HepG2 (cell line): ENCODE measurements around the gene TUBE1. TPM values are rescaled to one million over a fixed set of nuclear protein-coding genes. Genes with fewer than 3 reads are reported as not detected.

ENCODE experiments used
- FOSL1 ChIP-seq: sonication (generic); formaldehyde crosslinking; IDR thresholded peaks from 2 replicates; pipeline ENCODE4 v1.9.0; 2021; ENCODE audit warnings: missing genetic modification reagents, borderline replicate concordance
- RBFOX2 ChIP-seq: fragments of 200-400 bp; formaldehyde crosslinking; IDR thresholded peaks from 2 replicates; pipeline ENCODE4 v1.6.1; 2017; ENCODE audit warnings: low read depth, mild to moderate bottlenecking, low read length
- SOX13 ChIP-seq, 3 experiments: fragments of 450-650 bp in 1 of 3; sonication (generic) in 1 of 3; formaldehyde crosslinking in 1 of 3; IDR thresholded peaks in 2 of 3; conservative IDR thresholded peaks in 1 of 3; 2 replicates each; pipeline versions ENCODE4 v1.5.0 to v1.6.1; 2016 to 2020; ENCODE audit warnings: antibody characterized with exemption in 1 of 3, mild to moderate bottlenecking in 1 of 3, missing compliant biosample characterization in 1 of 3, missing genetic modification reagents in 1 of 3, moderate library complexity in 1 of 3
- ZFY ChIP-seq: sonication (generic); formaldehyde crosslinking; IDR thresholded peaks from 2 replicates; pipeline ENCODE4 v1.4.0; 2020; ENCODE audit warnings: missing genetic modification reagents
- ZNF670 ChIP-seq: sonication (generic); formaldehyde crosslinking; IDR thresholded peaks from 2 replicates; pipeline ENCODE4 v1.8.0; 2022; ENCODE audit warnings: mild to moderate bottlenecking, missing genetic modification reagents, borderline replicate concordance
- polyA plus RNA-seq, 8 experiments: library from polyadenylated mRNA; depleted of rRNA in 3 of 8; stranded (reverse) in 7 of 8; unstranded in 1 of 8; fragments of >200 nt; fragmentation: Illumina TruSeq in 4 of 8; extraction: Trizol in 4 of 8; gene quantifications; 2 replicates each; pipeline versions ENCODE4 v1.2.1 to v1.2.3, GENCODE V29; 2011 to 2016; ENCODE audit warnings: low read depth in 4 of 8, missing spikeins in 1 of 8, mixed read lengths in 1 of 8; ENCODE audit not compliant: insufficient read depth in 1 of 8
- total RNA-seq, 5 experiments: library from RNA; depleted of rRNA; stranded (reverse); fragments of >200 nt; fragmentation: Illumina TruSeq; extraction: Trizol; gene quantifications; 2 replicates each; pipeline ENCODE4 v1.2.3, GENCODE V29; 2016; ENCODE audit warnings: low read depth in 1 of 5
- TF ChIP-seq, protein P1 (sequence below), 2 experiments: fragments of 450-650 bp in 1 of 2; sonication (generic) in 1 of 2; formaldehyde crosslinking in 1 of 2; IDR thresholded peaks; 2 replicates each; pipeline versions ENCODE4 v1.6.1 to v1.8.0; 2016 to 2022; ENCODE audit warnings: antibody characterized with exemption in 1 of 2, mild to moderate bottlenecking in 1 of 2, missing genetic modification reagents in 1 of 2
- TF ChIP-seq, protein P2 (sequence below): sonication (generic); formaldehyde crosslinking; IDR thresholded peaks from 2 replicates; pipeline ENCODE4 v1.8.1; 2022; ENCODE audit warnings: mild to moderate bottlenecking, missing genetic modification reagents
- TF ChIP-seq, protein P3 (sequence below): sonication (generic); formaldehyde crosslinking; IDR thresholded peaks from 2 replicates; pipeline ENCODE4 v1.4.0; 2020; ENCODE audit warnings: mild to moderate bottlenecking, low read depth, missing genetic modification reagents
- TF ChIP-seq, protein P4 (sequence below): sonication (generic); formaldehyde crosslinking; IDR thresholded peaks from 2 replicates; pipeline ENCODE4 v1.5.0; 2020; ENCODE audit warnings: mild to moderate bottlenecking, missing genetic modification reagents
- TF ChIP-seq, protein P5 (sequence below): IDR thresholded peaks from 2 replicates; pipeline ENCODE4 v1.6.1; 2018; ENCODE audit warnings: missing genetic modification reagents, mild to moderate bottlenecking, missing compliant biosample characterization

The TUBE1 gene
- total and polyA plus RNA-seq, 2 of the 13 experiments (the other 11 are each of a cell fraction or from before 2014, with no cell fraction given): 17.3 to 22.6 TPM

DNA sequence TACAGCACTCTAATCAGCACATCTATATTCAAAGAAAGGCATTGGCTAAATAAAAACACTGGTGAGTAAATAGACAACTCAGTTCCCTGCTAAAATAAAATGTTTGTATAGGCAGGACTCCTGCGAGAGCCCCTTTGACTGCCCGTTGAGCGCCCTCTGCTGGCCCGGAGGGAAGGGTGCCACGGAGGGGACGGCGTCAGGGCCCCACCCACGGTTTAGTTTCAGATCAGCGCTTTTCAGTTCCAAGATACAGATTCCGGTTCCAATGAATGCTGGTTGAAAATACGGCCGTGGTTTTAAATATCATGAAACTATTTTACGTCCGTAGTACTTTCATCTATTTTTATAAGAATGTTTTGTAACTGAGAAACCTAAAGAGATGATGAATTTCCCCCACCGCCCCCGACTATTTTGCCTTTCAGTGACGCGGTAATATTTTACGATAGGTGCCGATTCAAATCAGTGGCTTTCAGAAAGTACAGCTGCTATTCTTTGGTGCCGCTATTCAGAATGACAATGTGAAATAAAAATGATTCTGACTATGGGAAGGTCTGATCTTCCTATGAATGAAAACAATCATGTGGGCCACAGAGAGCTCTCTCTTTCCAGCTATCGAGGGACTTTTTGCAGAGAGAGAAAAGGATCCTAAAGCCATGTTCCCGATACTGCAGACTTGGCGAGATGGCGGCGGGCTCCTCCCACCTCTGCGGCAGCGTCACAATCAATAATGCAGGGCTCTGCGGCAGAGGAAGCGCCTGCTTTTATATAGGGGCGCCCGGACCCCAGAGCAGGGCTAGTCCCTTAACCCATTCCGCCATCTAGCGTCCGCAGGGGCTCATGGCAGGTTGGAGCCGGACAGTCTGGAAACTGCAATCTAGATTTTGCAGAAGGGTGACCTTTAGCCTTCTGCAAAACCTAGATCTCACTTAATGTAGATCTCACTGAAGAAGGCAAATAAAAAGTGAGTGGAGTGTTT, 44.0 kb downstream of the TUBE1 start (continued):
- TF ChIP-seq, protein P1, sequence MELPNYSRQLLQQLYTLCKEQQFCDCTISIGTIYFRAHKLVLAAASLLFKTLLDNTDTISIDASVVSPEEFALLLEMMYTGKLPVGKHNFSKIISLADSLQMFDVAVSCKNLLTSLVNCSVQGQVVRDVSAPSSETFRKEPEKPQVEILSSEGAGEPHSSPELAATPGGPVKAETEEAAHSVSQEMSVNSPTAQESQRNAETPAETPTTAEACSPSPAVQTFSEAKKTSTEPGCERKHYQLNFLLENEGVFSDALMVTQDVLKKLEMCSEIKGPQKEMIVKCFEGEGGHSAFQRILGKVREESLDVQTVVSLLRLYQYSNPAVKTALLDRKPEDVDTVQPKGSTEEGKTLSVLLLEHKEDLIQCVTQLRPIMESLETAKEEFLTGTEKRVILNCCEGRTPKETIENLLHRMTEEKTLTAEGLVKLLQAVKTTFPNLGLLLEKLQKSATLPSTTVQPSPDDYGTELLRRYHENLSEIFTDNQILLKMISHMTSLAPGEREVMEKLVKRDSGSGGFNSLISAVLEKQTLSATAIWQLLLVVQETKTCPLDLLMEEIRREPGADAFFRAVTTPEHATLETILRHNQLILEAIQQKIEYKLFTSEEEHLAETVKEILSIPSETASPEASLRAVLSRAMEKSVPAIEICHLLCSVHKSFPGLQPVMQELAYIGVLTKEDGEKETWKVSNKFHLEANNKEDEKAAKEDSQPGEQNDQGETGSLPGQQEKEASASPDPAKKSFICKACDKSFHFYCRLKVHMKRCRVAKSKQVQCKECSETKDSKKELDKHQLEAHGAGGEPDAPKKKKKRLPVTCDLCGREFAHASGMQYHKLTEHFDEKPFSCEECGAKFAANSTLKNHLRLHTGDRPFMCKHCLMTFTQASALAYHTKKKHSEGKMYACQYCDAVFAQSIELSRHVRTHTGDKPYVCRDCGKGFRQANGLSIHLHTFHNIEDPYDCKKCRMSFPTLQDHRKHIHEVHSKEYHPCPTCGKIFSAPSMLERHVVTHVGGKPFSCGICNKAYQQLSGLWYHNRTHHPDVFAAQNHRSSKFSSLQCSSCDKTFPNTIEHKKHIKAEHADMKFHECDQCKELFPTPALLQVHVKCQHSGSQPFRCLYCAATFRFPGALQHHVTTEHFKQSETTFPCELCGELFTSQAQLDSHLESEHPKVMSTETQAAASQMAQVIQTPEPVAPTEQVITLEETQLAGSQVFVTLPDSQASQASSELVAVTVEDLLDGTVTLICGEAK (IDR thresholded peaks at IDR 0.05): no peak
- TF ChIP-seq, protein P1 (CRISPR knock-in tag; IDR thresholded peaks at IDR 0.05): no peak
- TF ChIP-seq FOSL1 (CRISPR knock-in tag) (no peak), ZNF670 (CRISPR knock-in tag) (no peak), ZFY (no peak), RBFOX2 (no peak), SOX13 (IDR thresholded peaks at IDR 0.05) (no peak), SOX13 (CRISPR knock-in tag; conservative IDR thresholded peaks at IDR 0.05 in 1 of 2, IDR thresholded peaks at IDR 0.05 in 1 of 2) (peak in 1 of 2 experiments; percentile 39; a peak in 2 of 4 replicates)
- TF ChIP-seq, protein P2, sequence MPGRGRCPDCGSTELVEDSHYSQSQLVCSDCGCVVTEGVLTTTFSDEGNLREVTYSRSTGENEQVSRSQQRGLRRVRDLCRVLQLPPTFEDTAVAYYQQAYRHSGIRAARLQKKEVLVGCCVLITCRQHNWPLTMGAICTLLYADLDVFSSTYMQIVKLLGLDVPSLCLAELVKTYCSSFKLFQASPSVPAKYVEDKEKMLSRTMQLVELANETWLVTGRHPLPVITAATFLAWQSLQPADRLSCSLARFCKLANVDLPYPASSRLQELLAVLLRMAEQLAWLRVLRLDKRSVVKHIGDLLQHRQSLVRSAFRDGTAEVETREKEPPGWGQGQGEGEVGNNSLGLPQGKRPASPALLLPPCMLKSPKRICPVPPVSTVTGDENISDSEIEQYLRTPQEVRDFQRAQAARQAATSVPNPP (CRISPR knock-in tag): no peak
- TF ChIP-seq, protein P3, sequence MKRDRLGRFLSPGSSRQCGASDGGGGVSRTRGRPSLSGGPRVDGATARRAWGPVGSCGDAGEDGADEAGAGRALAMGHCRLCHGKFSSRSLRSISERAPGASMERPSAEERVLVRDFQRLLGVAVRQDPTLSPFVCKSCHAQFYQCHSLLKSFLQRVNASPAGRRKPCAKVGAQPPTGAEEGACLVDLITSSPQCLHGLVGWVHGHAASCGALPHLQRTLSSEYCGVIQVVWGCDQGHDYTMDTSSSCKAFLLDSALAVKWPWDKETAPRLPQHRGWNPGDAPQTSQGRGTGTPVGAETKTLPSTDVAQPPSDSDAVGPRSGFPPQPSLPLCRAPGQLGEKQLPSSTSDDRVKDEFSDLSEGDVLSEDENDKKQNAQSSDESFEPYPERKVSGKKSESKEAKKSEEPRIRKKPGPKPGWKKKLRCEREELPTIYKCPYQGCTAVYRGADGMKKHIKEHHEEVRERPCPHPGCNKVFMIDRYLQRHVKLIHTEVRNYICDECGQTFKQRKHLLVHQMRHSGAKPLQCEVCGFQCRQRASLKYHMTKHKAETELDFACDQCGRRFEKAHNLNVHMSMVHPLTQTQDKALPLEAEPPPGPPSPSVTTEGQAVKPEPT (CRISPR knock-in tag): no peak
- TF ChIP-seq, protein P4, sequence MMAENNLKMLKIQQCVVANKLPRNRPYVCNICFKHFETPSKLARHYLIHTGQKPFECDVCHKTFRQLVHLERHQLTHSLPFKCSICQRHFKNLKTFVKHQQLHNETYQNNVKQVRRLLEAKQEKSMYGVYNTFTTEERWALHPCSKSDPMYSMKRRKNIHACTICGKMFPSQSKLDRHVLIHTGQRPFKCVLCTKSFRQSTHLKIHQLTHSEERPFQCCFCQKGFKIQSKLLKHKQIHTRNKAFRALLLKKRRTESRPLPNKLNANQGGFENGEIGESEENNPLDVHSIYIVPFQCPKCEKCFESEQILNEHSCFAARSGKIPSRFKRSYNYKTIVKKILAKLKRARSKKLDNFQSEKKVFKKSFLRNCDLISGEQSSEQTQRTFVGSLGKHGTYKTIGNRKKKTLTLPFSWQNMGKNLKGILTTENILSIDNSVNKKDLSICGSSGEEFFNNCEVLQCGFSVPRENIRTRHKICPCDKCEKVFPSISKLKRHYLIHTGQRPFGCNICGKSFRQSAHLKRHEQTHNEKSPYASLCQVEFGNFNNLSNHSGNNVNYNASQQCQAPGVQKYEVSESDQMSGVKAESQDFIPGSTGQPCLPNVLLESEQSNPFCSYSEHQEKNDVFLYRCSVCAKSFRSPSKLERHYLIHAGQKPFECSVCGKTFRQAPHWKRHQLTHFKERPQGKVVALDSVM (CRISPR knock-in tag): no peak
- TF ChIP-seq, protein P5, sequence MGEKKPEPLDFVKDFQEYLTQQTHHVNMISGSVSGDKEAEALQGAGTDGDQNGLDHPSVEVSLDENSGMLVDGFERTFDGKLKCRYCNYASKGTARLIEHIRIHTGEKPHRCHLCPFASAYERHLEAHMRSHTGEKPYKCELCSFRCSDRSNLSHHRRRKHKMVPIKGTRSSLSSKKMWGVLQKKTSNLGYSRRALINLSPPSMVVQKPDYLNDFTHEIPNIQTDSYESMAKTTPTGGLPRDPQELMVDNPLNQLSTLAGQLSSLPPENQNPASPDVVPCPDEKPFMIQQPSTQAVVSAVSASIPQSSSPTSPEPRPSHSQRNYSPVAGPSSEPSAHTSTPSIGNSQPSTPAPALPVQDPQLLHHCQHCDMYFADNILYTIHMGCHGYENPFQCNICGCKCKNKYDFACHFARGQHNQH (CRISPR knock-in tag): peak; percentile 19; the same call in 1 of the 2 replicates
